GM13977 (cell line): ENCODE data around the gene EPHB6.
A peak's percentile ranks its signal among the peaks of the same experiment; 100 is the strongest.

ENCODE experiments used
- DNase-seq: peaks from one replicate; pipeline ENCODE4 v3.0.0; 2012; ENCODE audit warnings: low spot score
- in situ Hi-C: fragments of 300-500 bp; cut with MboI; formaldehyde crosslinking; loops from one replicate; pipeline ENCODE4 v1.12.0; 2022; ENCODE audit warnings: low sequenced_read_pairs, low pct_unique_long_range_greater_than_20kb, mixed read lengths, inconsistent platforms; ENCODE audit not compliant: unreplicated experiment
- TF ChIP-seq, protein P1 (sequence below): IDR thresholded peaks from 2 replicates; pipeline ENCODE4 v1.5.1; 2012; ENCODE audit warnings: mild to moderate bottlenecking, control low read depth; ENCODE audit not compliant: insufficient read depth; ENCODE audit errors: extremely low read depth, missing control alignments

EPHB6 gene, protein sequence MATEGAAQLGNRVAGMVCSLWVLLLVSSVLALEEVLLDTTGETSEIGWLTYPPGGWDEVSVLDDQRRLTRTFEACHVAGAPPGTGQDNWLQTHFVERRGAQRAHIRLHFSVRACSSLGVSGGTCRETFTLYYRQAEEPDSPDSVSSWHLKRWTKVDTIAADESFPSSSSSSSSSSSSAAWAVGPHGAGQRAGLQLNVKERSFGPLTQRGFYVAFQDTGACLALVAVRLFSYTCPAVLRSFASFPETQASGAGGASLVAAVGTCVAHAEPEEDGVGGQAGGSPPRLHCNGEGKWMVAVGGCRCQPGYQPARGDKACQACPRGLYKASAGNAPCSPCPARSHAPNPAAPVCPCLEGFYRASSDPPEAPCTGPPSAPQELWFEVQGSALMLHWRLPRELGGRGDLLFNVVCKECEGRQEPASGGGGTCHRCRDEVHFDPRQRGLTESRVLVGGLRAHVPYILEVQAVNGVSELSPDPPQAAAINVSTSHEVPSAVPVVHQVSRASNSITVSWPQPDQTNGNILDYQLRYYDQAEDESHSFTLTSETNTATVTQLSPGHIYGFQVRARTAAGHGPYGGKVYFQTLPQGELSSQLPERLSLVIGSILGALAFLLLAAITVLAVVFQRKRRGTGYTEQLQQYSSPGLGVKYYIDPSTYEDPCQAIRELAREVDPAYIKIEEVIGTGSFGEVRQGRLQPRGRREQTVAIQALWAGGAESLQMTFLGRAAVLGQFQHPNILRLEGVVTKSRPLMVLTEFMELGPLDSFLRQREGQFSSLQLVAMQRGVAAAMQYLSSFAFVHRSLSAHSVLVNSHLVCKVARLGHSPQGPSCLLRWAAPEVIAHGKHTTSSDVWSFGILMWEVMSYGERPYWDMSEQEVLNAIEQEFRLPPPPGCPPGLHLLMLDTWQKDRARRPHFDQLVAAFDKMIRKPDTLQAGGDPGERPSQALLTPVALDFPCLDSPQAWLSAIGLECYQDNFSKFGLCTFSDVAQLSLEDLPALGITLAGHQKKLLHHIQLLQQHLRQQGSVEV

DNA sequence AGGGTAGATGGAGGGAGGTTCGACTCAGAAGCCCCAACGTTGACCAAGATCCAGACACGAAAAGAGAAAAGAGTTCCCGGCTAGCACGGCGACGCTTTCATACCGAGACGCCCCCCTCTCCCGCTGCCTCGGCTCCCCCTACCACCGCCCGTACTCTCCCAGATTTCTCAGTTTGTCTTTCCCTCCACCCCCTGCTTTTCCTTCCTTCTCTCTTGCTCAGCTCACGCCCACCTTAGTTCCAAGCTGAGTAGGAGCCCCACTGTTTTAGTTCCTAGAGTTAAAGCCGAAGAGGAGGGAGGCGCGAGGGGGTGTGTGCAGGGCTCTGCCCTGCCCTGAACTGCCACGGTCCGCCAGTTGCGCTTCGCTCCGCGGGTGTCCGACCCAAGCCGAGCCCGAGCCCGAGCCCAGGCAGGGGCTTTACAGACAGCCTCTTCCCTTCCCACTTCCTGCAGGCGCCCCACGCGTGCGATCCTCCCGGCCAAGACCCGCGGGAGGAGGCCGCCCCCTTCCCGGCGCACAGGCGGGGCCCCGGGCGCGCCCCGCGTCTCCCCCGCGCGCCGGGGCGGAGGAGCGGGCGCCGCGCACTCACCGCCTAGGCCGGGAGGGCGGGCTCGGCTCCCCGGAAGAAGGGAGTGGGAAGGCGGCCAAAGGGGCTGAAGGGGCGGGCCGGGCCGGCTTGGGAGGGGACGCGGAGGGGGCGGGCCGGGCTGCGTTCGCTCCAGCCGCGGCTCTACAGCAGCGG lies at the start of gene EPHB6:
Gene EPHB6, plus strand, starts transcription at position 705 of the 742 bp plus-strand sequence. CDS start 8,152 bp downstream, outside the sequence.
- TF ChIP-seq, protein P1, sequence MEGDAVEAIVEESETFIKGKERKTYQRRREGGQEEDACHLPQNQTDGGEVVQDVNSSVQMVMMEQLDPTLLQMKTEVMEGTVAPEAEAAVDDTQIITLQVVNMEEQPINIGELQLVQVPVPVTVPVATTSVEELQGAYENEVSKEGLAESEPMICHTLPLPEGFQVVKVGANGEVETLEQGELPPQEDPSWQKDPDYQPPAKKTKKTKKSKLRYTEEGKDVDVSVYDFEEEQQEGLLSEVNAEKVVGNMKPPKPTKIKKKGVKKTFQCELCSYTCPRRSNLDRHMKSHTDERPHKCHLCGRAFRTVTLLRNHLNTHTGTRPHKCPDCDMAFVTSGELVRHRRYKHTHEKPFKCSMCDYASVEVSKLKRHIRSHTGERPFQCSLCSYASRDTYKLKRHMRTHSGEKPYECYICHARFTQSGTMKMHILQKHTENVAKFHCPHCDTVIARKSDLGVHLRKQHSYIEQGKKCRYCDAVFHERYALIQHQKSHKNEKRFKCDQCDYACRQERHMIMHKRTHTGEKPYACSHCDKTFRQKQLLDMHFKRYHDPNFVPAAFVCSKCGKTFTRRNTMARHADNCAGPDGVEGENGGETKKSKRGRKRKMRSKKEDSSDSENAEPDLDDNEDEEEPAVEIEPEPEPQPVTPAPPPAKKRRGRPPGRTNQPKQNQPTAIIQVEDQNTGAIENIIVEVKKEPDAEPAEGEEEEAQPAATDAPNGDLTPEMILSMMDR, result no peak
- DNase-seq, result peak; percentile 87
- in situ Hi-C loops, result loop anchor here (25.0 kb wide), 1 partner anchor 358 kb away; the partner anchor contains the start of gene TAS2R40

DNA sequence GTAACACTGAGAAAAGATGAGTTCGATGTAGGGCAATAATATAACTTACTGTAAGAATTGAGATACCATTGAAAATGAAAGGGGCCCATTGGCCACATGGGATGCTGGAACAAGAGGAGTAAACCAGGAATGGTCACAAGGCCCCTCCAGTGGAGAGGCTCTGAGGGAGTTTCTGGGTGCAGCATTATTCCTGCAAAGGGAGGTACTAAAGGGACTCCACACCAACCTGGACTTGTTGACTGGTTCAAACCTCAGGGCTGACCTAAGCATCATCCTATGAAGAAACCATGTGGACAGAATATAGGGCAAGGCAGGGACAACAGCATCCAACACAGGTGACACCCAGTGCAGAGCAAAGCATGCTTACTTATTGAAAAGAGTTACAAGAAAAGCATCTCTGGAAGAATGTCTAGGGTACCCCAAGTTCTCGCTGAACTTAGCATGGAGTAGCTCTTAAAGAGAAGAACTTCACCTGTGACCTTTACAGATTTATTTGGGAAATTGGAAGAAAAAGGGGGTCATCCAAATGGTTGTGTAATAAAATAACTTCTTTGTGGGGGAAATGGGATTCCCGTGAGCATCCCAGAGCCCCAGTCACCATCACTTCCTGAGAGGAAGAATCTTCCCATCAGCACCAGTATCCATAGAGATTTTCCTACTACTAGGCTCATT lies 49.4 kb upstream of the EPHB6 start:
- DNase-seq, result no peak
- in situ Hi-C loops, result no loop called here
- TF ChIP-seq, protein P1, result no peak

DNA sequence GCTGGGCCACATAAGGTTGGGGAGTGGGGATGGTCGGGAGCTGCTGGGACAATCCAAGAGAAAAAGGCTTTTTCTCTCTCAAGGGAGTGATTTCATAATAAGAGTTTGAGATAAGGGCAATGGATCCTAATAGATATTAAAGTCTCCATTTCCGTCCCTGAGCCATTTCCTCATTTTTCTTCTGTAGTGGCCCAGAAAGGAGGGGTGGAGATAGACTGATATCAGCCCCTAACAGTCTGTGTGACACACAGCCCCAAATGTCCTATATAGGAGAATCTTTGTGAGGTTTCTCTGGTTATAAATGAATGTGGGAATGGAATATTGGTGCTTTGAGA lies 48.9 kb upstream of the EPHB6 start:
- TF ChIP-seq, protein P1, result no peak
- in situ Hi-C loops, result no loop called here
- DNase-seq, result no peak

DNA sequence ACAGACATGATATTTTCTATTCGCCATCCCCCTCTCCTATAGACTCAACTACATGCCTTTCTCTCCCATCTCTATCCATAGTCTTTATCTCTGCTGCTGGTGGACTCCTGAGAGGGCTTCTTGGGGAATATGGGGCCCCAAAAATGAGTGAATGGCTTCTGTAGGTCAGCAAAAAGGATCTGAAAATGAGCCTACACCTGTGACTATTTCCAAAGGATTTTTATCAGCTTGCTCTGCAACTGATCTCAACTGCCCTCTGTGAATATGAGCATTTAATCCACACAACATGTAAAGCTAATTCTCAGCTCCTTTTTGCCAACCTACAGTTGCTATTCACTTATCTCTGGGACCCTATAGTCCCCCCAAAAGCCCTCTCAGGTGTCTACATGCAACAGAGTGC lies 47.9 kb upstream of the EPHB6 start:
- no peak for DNase-seq
- in situ Hi-C loops, result no loop called here
- TF ChIP-seq, protein P1, result no peak

DNA sequence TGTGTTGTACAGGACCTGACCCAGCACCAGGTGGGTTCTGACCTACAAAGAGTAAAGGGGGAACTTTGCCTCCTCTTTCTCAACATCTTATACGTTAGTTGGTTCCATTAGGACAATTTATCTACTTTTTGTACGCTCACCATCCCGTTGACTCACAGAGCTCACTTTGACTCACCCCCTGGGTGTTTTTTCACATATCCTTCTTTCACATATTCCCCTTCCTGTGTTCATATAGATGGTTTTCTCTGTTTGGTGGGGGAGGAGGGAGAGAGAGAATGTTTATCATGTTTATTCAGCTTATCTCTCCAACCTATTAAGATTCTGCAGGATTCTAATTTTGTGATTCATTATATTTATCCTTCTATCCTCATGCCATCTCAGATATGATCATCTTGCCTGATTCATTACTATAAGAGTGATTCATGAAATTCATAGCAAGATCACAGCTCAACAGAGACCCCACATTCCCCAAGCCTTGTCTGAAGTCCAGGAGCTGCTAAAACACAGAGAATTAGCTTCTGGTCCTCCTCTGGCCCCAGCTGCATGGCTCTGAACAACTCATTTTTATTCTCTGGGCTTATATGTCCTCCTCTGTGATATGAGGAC lies 46.9 kb upstream of the EPHB6 start:
- DNase-seq, result no peak
- TF ChIP-seq, protein P1, result no peak
- in situ Hi-C loops, result no loop called here

DNA sequence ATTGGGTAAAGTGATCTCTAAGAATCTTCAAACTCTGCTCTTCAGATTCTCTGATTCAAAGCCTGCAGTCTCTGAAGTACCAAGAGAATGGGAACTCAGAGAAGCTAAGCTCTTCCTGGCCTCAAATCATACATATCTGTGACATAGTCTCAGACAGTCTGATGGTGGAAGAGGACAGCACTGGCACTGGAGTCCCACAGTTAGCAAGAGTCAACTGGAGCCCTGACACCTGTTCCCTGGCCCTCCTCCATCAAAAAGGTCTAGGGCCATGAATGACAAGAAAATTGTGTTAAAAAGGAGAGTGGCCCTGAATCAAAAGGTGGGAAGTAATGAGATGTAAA lies 46.4 kb upstream of the EPHB6 start:
- TF ChIP-seq, protein P1, result no peak
- in situ Hi-C loops, result no loop called here
- no peak for DNase-seq
